T-cell (primary cell): ENCODE measurements around the gene B4GALNT1. TPM values are rescaled to one million over a fixed set of nuclear protein-coding genes. Genes with fewer than 3 reads are reported as not detected.

Experiments used
- ATAC-seq, 4 experiments: fragments of 200-7000 bp in 3 of 4; fragments of 150-1000 bp in 1 of 4; cut with Tn5 transposase; replicated peaks in 1 of 4; 1 replicate in 3 of 4; 2 replicates in 1 of 4; pipeline ENCODE4 v1.10.0; 2021; ENCODE audit warnings: moderate library complexity in 3 of 4, mild to moderate bottlenecking in 2 of 4, moderate number of reproducible peaks in 1 of 4
- CTCF ChIA-PET, 2 donors: fragments of 300-600 bp; sonication (Branson Sonifier 250); formaldehyde crosslinking; loops; one replicate each; lab custom pipeline; 2022; ENCODE audit warnings: antibody characterized with exemption in 2 of 2; lab: Charles Lee
- POLR2A ChIA-PET, 2 donors: fragments of 300-600 bp; sonication (Branson Sonifier 250); formaldehyde crosslinking; loops; one replicate each; lab custom pipeline; 2022; ENCODE audit warnings: antibody characterized with exemption in 2 of 2; lab: Charles Lee
- DNase-seq, 35 experiments: peaks; one replicate each; pipeline versions ENCODE4 v3.0.0 to v3.0.0-alpha.2; 2013 to 2023
- H3K27ac ChIP-seq: one replicate; pipeline ENCODE4 v1.5.1; 2013; ENCODE audit warnings: low read length
- H3K27me3 ChIP-seq, 2 experiments: replicated peaks in 1 of 2; 1 replicate in 1 of 2; 2 replicates in 1 of 2; pipeline versions ENCODE4 v1.6.1 to v1.7.0; 2013; ENCODE audit warnings: low read length in 1 of 2, mixed read lengths in 1 of 2; ENCODE audit not compliant: control insufficient read depth in 2 of 2, insufficient read depth in 2 of 2; ENCODE audit errors: extremely low read depth in 1 of 2
- H3K36me3 ChIP-seq, 2 donors: 1 replicate in 1 of 2; 2 replicates in 1 of 2; pipeline versions ENCODE4 v1.6.1 to v1.7.0; 2013; ENCODE audit warnings: low read length in 1 of 2; ENCODE audit not compliant: control insufficient read depth in 2 of 2, insufficient read depth in 1 of 2; ENCODE audit errors: extremely low read depth in 1 of 2
- H3K4me1 ChIP-seq, 2 experiments: 1 replicate in 1 of 2; 2 replicates in 1 of 2; pipeline versions ENCODE4 v1.6.1 to v1.7.0; 2013; ENCODE audit warnings: low read length in 2 of 2, mixed read lengths in 1 of 2; ENCODE audit not compliant: insufficient read depth in 2 of 2, control insufficient read depth in 1 of 2; ENCODE audit errors: extremely low read depth in 1 of 2
- H3K4me3 ChIP-seq, 2 donors: 1 replicate in 1 of 2; 2 replicates in 1 of 2; pipeline versions ENCODE4 v1.5.1 to v1.7.0; 2013; ENCODE audit warnings: mild to moderate bottlenecking in 2 of 2, low read length in 1 of 2, moderate library complexity in 1 of 2; ENCODE audit not compliant: control insufficient read depth in 1 of 2; ENCODE audit errors: extremely low read depth in 1 of 2
- H3K9me3 ChIP-seq: 2 replicates; pipeline ENCODE4 v1.7.0; 2013
- H3K27ac Mint-ChIP-seq, 2 donors: one replicate each; pipeline ENCODE4 v1.8.0; 2020 to 2021; ENCODE audit warnings: mild to moderate bottlenecking in 2 of 2, mixed read lengths in 2 of 2
- H3K27me3 Mint-ChIP-seq, 2 donors: one replicate each; pipeline ENCODE4 v1.8.0; 2021 to 2022; ENCODE audit warnings: mixed read lengths in 2 of 2
- H3K36me3 Mint-ChIP-seq: one replicate; pipeline ENCODE4 v1.8.0; 2021; ENCODE audit warnings: mixed read lengths
- H3K4me1 Mint-ChIP-seq, 3 donors: one replicate each; pipeline ENCODE4 v1.8.0; 2020 to 2022; ENCODE audit warnings: mixed read lengths in 3 of 3, mild to moderate bottlenecking in 1 of 3
- H3K4me3 Mint-ChIP-seq, 3 donors: one replicate each; pipeline ENCODE4 v1.8.0; 2020 to 2022; ENCODE audit warnings: mild to moderate bottlenecking in 3 of 3, mixed read lengths in 3 of 3, moderate library complexity in 3 of 3
- H3K9me3 Mint-ChIP-seq, 3 donors: one replicate each; pipeline ENCODE4 v1.8.0; 2020 to 2022; ENCODE audit warnings: mixed read lengths in 3 of 3
- WGBS: methylation state at CpG from one replicate; pipeline ENCODE4 v1.1.5; 2013; ENCODE audit warnings: missing lambda C conversion rate; ENCODE audit not compliant: insufficient coverage; 5-methylcytosine and 5-hydroxymethylcytosine counted together
- total RNA-seq, 35 experiments: library from RNA in 6 of 35; stranded (reverse) in 6 of 35; fragments of 120-200 nt in 1 of 35; gene quantifications; one replicate each; pipeline versions ENCODE4 v1.2.1 to v1.2.4 and lab custom pipeline; 2013 to 2026

B4GALNT1 gene
- total RNA-seq, 5 donors from 2014 or later (not counting 1 experiment from before 2014, with no cell fraction given) = 0.16 to 0.54 (median 0.26) TPM; not detected in 2

- H3K27ac Mint-ChIP-seq = peak overlapping the region; percentile 70 to 84
- POLR2A ChIA-PET = interaction anchor here in 1 of 2 donors (0.5 kb wide), 1 partner anchor 376 kb away, joined by 3 read pairs; no protein-coding TSS in a partner anchor
- no peak for ATAC-seq
- no peaks in the 10 kb centered on the region for H3K27me3 Mint-ChIP-seq
- H3K4me1 Mint-ChIP-seq = peaks cover 26 to 42% (median 34%) of the 10 kb centered on the region in 3 donors
- Histone ChIP-seq H3K27me3 (no peaks in the 10 kb centered on the region), H3K27ac (peak overlapping the region; percentile 51), H3K9me3 (no peaks in the 10 kb centered on the region), H3K4me3 (peak overlapping the region; percentile 68 to 74), H3K4me1 (peaks cover 16 to 27% of the 10 kb centered on the region in 2 experiments), H3K36me3 (peaks cover 0 to 36% of the 10 kb centered on the region in 2 donors)
- no peaks in the 10 kb centered on the region for H3K9me3 Mint-ChIP-seq
- peaks cover 29% of the 10 kb centered on the region for H3K36me3 Mint-ChIP-seq
- CTCF ChIA-PET = interaction anchor here (0.6 to 1.5 kb wide), 4 partner anchors 20 to 319 kb away, joined by 3 to 5 read pairs (median 3); no protein-coding TSS in a partner anchor
- DNase-seq = no peak
- peak overlapping the region; percentile 79 to 82 (median 81) for H3K4me3 Mint-ChIP-seq
- no CpG with 5 or more reads among the region's 6 CpGs for WGBS
Observed at GRCh38 chr12:57603815-57604453, 29.1 kb downstream of the B4GALNT1 start.

DNA sequence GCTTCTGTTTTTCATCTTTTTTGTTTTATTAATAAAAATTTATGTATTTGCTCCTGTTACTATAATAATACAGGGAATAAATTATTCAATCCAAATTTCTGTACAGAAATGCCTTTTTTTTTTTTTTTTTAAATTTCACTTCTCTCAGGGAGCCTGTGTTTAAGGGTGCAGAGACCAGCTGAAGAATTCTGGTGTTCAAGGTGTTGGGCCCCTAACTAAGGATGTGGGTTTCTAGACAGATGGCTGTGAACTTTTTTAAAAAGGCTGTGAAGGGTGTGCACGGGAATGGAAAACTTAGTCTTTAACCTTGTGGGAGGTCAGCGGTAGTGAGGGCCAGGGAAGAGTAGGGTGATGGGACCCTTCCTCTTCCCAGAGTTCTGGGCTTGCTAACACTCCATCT, 29.7 kb downstream of the B4GALNT1 start:
- WGBS = no CpG with 5 or more reads among the region's 2 CpGs
- ATAC-seq = peak in 3 of 4 experiments; percentile 27 to 63 (median 32)
- ChIA-PET CTCF (interaction anchor here (0.5 to 1.5 kb wide), 4 partner anchors 19 to 234 kb away, joined by 3 to 6 read pairs (median 4); partner anchors contain the start of gene B4GALNT1 (in 1 of the 2)), POLR2A (interaction anchor here (0.5 to 0.6 kb wide), 3 partner anchors 12 to 390 kb away, joined by 3 to 7 read pairs (median 3); partner anchors contain the start of gene PIP4K2C (in 1 of the 2))
- no peaks in the 10 kb centered on the region for H3K27me3 ChIP-seq
- Mint-ChIP-seq H3K9me3 (no peaks in the 10 kb centered on the region), H3K27ac (peak overlapping the region; percentile 65 to 84), H3K36me3 (peaks cover 34% of the 10 kb centered on the region), H3K27me3 (no peaks in the 10 kb centered on the region), H3K4me1 (peaks cover 26 to 42% (median 34%) of the 10 kb centered on the region in 3 donors), H3K4me3 (peak overlapping the region; percentile 79 to 82 (median 81))
- peak overlapping the region; percentile 36 for H3K27ac ChIP-seq
- DNase-seq = peak in 1 of 35 experiments; percentile 30
- H3K4me3 ChIP-seq = no peak overlapping the region
- no peaks in the 10 kb centered on the region for H3K9me3 ChIP-seq
- H3K36me3 ChIP-seq = peaks cover 0 to 41% of the 10 kb centered on the region in 2 donors
- peaks cover 16 to 27% of the 10 kb centered on the region in 2 experiments for H3K4me1 ChIP-seq

DNA sequence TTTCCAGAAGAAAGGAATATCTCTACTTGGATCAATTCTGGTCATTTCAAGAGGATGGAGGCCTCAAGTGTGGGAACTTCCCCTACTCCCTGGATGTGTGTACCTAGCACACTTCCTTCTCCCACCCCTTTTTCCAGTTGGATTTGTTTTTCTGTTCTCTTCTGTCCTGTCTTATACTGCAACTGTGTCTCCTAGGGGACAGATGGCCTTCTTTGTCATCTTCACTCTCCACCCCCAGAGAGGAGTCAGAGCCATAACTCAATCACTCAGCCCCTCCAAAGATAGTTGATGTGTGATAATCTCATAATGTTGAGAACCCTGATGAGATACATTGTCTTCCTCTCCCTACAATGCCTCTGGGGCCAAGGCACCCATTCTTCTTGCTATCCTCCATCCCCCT, 30.5 kb downstream of the B4GALNT1 start:
- DNase-seq (no peak), ATAC-seq (no peak)
- Histone ChIP-seq H3K4me1 (peaks cover 16 to 27% of the 10 kb centered on the region in 2 experiments), H3K27ac (no peak overlapping the region), H3K36me3 (peaks cover 0 to 48% of the 10 kb centered on the region in 2 donors), H3K27me3 (no peaks in the 10 kb centered on the region), H3K9me3 (no peaks in the 10 kb centered on the region), H3K4me3 (no peak overlapping the region)
- peaks cover 26 to 42% (median 34%) of the 10 kb centered on the region in 3 donors for H3K4me1 Mint-ChIP-seq
- no peak overlapping the region for H3K4me3 Mint-ChIP-seq
- H3K36me3 Mint-ChIP-seq = peaks cover 37% of the 10 kb centered on the region
- H3K27me3 Mint-ChIP-seq = no peaks in the 10 kb centered on the region
- ChIA-PET CTCF (interaction anchor here in 1 of 2 donors (1.5 kb wide), 1 partner anchor 18 kb away, joined by 5 read pairs; no protein-coding TSS in a partner anchor), POLR2A (no interaction called here)
- H3K9me3 Mint-ChIP-seq = no peaks in the 10 kb centered on the region
- peak overlapping the region; percentile 17 to 20 for H3K27ac Mint-ChIP-seq

- H3K36me3 ChIP-seq = peaks cover 0 to 67% of the 10 kb centered on the region in 2 donors
- H3K36me3 Mint-ChIP-seq = peaks cover 50% of the 10 kb centered on the region
- POLR2A ChIA-PET = no interaction called here
Observed at GRCh38 chr12:57600395-57600794, 32.6 kb downstream of the B4GALNT1 start.

GRCh38 chr12:57593187-57593586, 39.8 kb downstream of the B4GALNT1 start:
- peaks cover 21% of the 10 kb centered on the region for H3K36me3 Mint-ChIP-seq
- peak overlapping the region in 1 of 2 donors; percentile 86 for H3K27ac Mint-ChIP-seq
- CTCF ChIA-PET = interaction anchor here in 1 of 2 donors (0.6 to 3.0 kb wide), 4 partner anchors 10 to 260 kb away, joined by 3 to 28 read pairs (median 3); no protein-coding TSS in a partner anchor
- peaks cover 7 to 25% of the 10 kb centered on the region in 2 experiments for H3K4me1 ChIP-seq
- H3K4me3 Mint-ChIP-seq = no peak overlapping the region
- no peaks in the 10 kb centered on the region for H3K9me3 ChIP-seq
- H3K27ac ChIP-seq = no peak overlapping the region
- H3K27me3 ChIP-seq = peaks cover 0 to 6% of the 10 kb centered on the region in 2 experiments
- POLR2A ChIA-PET = interaction anchor here in 1 of 2 donors (0.7 kb wide), 1 partner anchor 92 kb away, joined by 3 read pairs; no protein-coding TSS in a partner anchor
- no peak overlapping the region for H3K4me3 ChIP-seq
- peaks cover 25 to 30% (median 28%) of the 10 kb centered on the region in 3 donors for H3K4me1 Mint-ChIP-seq
- H3K36me3 ChIP-seq = peaks cover 0 to 39% of the 10 kb centered on the region in 2 donors
- DNase-seq (no peak), ATAC-seq (no peak)
- no peaks in the 10 kb centered on the region for H3K27me3 Mint-ChIP-seq
- no CpG with 5 or more reads among the region's 4 CpGs for WGBS
- H3K9me3 Mint-ChIP-seq = no peaks in the 10 kb centered on the region

More at GRCh38 chr12:57600395-57600794, 32.6 kb downstream of the B4GALNT1 start:
- no peak for ATAC-seq
- no CpG with 5 or more reads among the region's 2 CpGs for WGBS
- H3K9me3 Mint-ChIP-seq = no peaks in the 10 kb centered on the region
- Histone ChIP-seq H3K4me1 (peaks cover 13 to 23% of the 10 kb centered on the region in 2 experiments), H3K27me3 (no peaks in the 10 kb centered on the region), H3K4me3 (no peak overlapping the region), H3K27ac (no peak overlapping the region), H3K9me3 (no peaks in the 10 kb centered on the region)
- no peak overlapping the region for H3K27ac Mint-ChIP-seq
- no peak for DNase-seq
- no peaks in the 10 kb centered on the region for H3K27me3 Mint-ChIP-seq
- H3K4me1 Mint-ChIP-seq = peaks cover 21 to 31% (median 26%) of the 10 kb centered on the region in 3 donors
- H3K4me3 Mint-ChIP-seq = no peak overlapping the region
- CTCF ChIA-PET = interaction anchor here in 1 of 2 donors (1.9 kb wide), 1 partner anchor 17 kb away, joined by 5 read pairs; no protein-coding TSS in a partner anchor

DNA sequence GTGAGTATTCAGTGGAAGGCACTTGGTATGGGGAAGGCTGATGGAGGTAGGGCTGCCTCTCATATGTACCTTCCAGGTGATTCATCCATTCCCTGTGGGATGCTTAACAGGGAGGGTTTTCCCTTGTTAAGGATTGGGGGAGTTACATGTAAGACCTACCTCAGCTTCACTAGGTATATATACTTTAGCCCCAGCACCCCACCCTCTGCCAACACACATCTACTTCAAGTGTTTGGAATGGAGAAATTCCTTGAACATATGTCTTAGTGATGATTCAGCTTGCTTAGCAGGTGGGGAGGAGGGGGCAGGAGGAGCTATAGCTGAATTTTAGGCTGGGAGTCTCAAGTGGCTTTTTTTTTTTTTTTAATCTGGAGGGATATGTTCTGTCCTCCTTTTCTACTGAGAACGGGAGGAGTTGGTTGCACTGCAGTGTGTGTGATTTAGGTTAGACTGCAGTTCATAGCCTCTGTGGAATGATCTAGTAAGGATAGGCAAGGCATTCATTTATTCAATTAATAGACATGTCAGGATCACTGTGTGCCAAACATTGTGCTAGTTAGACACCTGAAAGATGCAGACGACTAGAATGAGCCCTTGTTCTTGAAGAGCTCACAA, 40.3 kb downstream of the B4GALNT1 start:
- peak overlapping the region; percentile 85 to 87 (median 85) for H3K4me3 Mint-ChIP-seq
- Histone ChIP-seq H3K4me3 (no peak overlapping the region), H3K9me3 (no peaks in the 10 kb centered on the region), H3K27ac (no peak overlapping the region), H3K4me1 (peaks cover 7 to 25% of the 10 kb centered on the region in 2 experiments), H3K36me3 (peaks cover 0 to 34% of the 10 kb centered on the region in 2 donors), H3K27me3 (peaks cover 0 to 9% of the 10 kb centered on the region in 2 experiments)
- no peaks in the 10 kb centered on the region for H3K9me3 Mint-ChIP-seq
- CTCF ChIA-PET = interaction anchor here (0.6 to 3.0 kb wide), 4 partner anchors 9 to 255 kb away, joined by 3 to 28 read pairs (median 4); no protein-coding TSS in a partner anchor
- POLR2A ChIA-PET = interaction anchor here in 1 of 2 donors (0.6 kb wide), 1 partner anchor 10 kb away, joined by 3 read pairs; no protein-coding TSS in a partner anchor
- H3K27me3 Mint-ChIP-seq = no peaks in the 10 kb centered on the region
- 29% methylated on average over 1 of the region's 2 CpGs for WGBS
- H3K36me3 Mint-ChIP-seq = peaks cover 19% of the 10 kb centered on the region
- H3K27ac Mint-ChIP-seq = peak overlapping the region; percentile 86 to 87
- peaks cover 25 to 30% (median 28%) of the 10 kb centered on the region in 3 donors for H3K4me1 Mint-ChIP-seq
- DNase-seq (no peak), ATAC-seq (no peak)
